Liver (tissue), 9 donors: ENCODE data around the gene PHF20. TPM values are rescaled to one million over a fixed set of nuclear protein-coding genes. Genes with fewer than 3 reads are reported as not detected.

ENCODE experiments used
- DNase-seq: peaks from one replicate; pipeline ENCODE4 v3.0.0-alpha.2; 2017; ENCODE audit warnings: low spot score
- H3K27ac ChIP-seq, 2 donors: one replicate each; pipeline ENCODE4 v1.7.0; 2013; ENCODE audit warnings: inconsistent platforms in 2 of 2, low read length in 2 of 2, control low read depth in 1 of 2, low read depth in 1 of 2, mild to moderate bottlenecking in 1 of 2
- H3K27me3 ChIP-seq, 4 donors: one replicate each; pipeline versions ENCODE4 v1.6.1 to v1.7.0; 2013; ENCODE audit warnings: low read length in 3 of 4, inconsistent platforms in 1 of 4, mild to moderate bottlenecking in 1 of 4, moderate library complexity in 1 of 4; ENCODE audit not compliant: control insufficient read depth in 4 of 4, insufficient read depth in 4 of 4
- H3K36me3 ChIP-seq, 4 donors: one replicate each; pipeline versions ENCODE4 v1.6.1 to v1.7.0; 2013; ENCODE audit warnings: low read length in 3 of 4, mild to moderate bottlenecking in 3 of 4, low read depth in 1 of 4, moderate library complexity in 1 of 4; ENCODE audit not compliant: control insufficient read depth in 4 of 4, insufficient read depth in 3 of 4
- H3K4me1 ChIP-seq, 4 donors: one replicate each; pipeline versions ENCODE4 v1.6.1 to v1.7.0; 2013; ENCODE audit warnings: low read length in 3 of 4, mild to moderate bottlenecking in 3 of 4, moderate library complexity in 1 of 4; ENCODE audit not compliant: control insufficient read depth in 4 of 4, insufficient read depth in 4 of 4
- H3K4me3 ChIP-seq, 3 donors: one replicate each; pipeline versions ENCODE4 v1.6.1 to v1.7.0; 2013; ENCODE audit warnings: low read length in 3 of 3, control low read depth in 1 of 3, low read depth in 1 of 3, mild to moderate bottlenecking in 1 of 3
- H3K9ac ChIP-seq, 2 donors: one replicate each; pipeline ENCODE4 v1.7.0; 2013; ENCODE audit warnings: low read length in 2 of 2, mild to moderate bottlenecking in 2 of 2, moderate library complexity in 2 of 2, control low read depth in 1 of 2, low read depth in 1 of 2
- H3K9me3 ChIP-seq, 4 donors: one replicate each; pipeline versions ENCODE4 v1.6.1 to v1.7.0; 2013; ENCODE audit warnings: low read length in 3 of 4; ENCODE audit not compliant: control insufficient read depth in 4 of 4
- CTCF ChIP-seq: fragments of 150-350 bp; IDR thresholded peaks from 2 replicates; pipeline ENCODE4 v1.5.1; 2017; ENCODE audit warnings: improper control_type of control experiment, low read depth, low read length; ENCODE audit not compliant: missing input control
- EGR1 ChIP-seq, 2 donors: IDR thresholded peaks; 2 replicates each; pipeline ENCODE4 v1.6.1; 2016 to 2018; ENCODE audit warnings: antibody characterized with exemption in 2 of 2, low read depth in 2 of 2
- FOXA1 ChIP-seq: IDR thresholded peaks from 2 replicates; pipeline ENCODE4 v1.6.1; 2016; ENCODE audit warnings: antibody characterized with exemption
- FOXA2 ChIP-seq: IDR thresholded peaks from 2 replicates; pipeline ENCODE4 v1.6.1; 2016; ENCODE audit warnings: antibody characterized with exemption
- HNF4A ChIP-seq, 2 donors: conservative IDR thresholded peaks; 2 replicates each; pipeline ENCODE4 v1.6.1; 2016; ENCODE audit warnings: antibody characterized with exemption in 2 of 2, mild to moderate bottlenecking in 2 of 2
- HNF4G ChIP-seq: IDR thresholded peaks from 2 replicates; pipeline ENCODE4 v1.6.1; 2016; ENCODE audit warnings: antibody characterized with exemption
- JUND ChIP-seq, 2 donors: IDR thresholded peaks; 2 replicates each; pipeline ENCODE4 v1.6.1; 2016; ENCODE audit warnings: antibody characterized with exemption in 2 of 2
- MAX ChIP-seq: IDR thresholded peaks from 2 replicates; pipeline ENCODE4 v1.6.1; 2016; ENCODE audit warnings: antibody characterized with exemption
- NR2F2 ChIP-seq: IDR thresholded peaks from 2 replicates; pipeline ENCODE4 v1.6.1; 2016; ENCODE audit warnings: antibody characterized with exemption
- RXRA ChIP-seq, 2 donors: IDR thresholded peaks; 2 replicates each; pipeline ENCODE4 v1.6.1; 2017 to 2018; ENCODE audit warnings: antibody characterized with exemption in 2 of 2, mild to moderate bottlenecking in 1 of 2
- SP1 ChIP-seq: IDR thresholded peaks from 2 replicates; pipeline ENCODE4 v1.6.1; 2018; ENCODE audit warnings: antibody characterized with exemption, mild to moderate bottlenecking
- TAF1 ChIP-seq: conservative IDR thresholded peaks from 2 replicates; pipeline ENCODE4 v1.6.1; 2016; ENCODE audit warnings: antibody characterized with exemption, mild to moderate bottlenecking
- YY1 ChIP-seq: IDR thresholded peaks from 2 replicates; pipeline ENCODE4 v1.6.1; 2016; ENCODE audit warnings: antibody characterized with exemption, mild to moderate bottlenecking
- ZBTB33 ChIP-seq: IDR thresholded peaks from 2 replicates; pipeline ENCODE4 v1.6.1; 2016; ENCODE audit warnings: antibody characterized with exemption
- WGBS: extraction: QIAGEN DNeasy Blood & Tissue Kit; methylation state at CpG from one replicate; pipeline ENCODE4 v1.1.7; 2013; 5-methylcytosine and 5-hydroxymethylcytosine counted together
- polyA plus RNA-seq, 2 donors: library from polyadenylated mRNA; stranded (reverse) in 1 of 2; unstranded in 1 of 2; fragments of 200-250 nt in 1 of 2; fragments of >200 nt in 1 of 2; fragmentation: Nextera tagmentation in 1 of 2; extraction: Ambion mirVana in 1 of 2; gene quantifications; one replicate each; pipeline versions ENCODE4 v1.2.1 to v1.2.3, GENCODE V29; 2013 to 2015
- total RNA-seq, 2 donors: library from RNA; depleted of rRNA; stranded (reverse); fragments of >200 nt; gene quantifications; one replicate each; pipeline ENCODE4 v1.2.3, GENCODE V29; 2014
- TF ChIP-seq, protein P1 (sequence below): IDR thresholded peaks from 2 replicates; pipeline ENCODE4 v1.6.1; 2016; ENCODE audit warnings: antibody characterized with exemption
- TF ChIP-seq, protein P2 (sequence below): IDR thresholded peaks from 2 replicates; pipeline ENCODE4 v1.6.1; 2016; ENCODE audit warnings: antibody characterized with exemption, mild to moderate bottlenecking
- donor health status: healthy.
- donor health status: healthy.
- donor health status: healthy.
- donor health status: healthy.
- donor health status: healthy.

The PHF20 gene
- total and polyA plus RNA-seq, 4 donors: 5.1 to 11.7 (median 10.3) TPM

- DNase-seq: no peak
- H3K36me3 ChIP-seq: peaks cover 42 to 92% (median 88%) of the 10 kb centered on the region in 4 donors
- 85% methylated on average over 13 of the region's 13 CpGs for WGBS
- H3K4me1 ChIP-seq: no peaks in the 10 kb centered on the region
- H3K27ac ChIP-seq: no peak overlapping the region
- no peak overlapping the region for H3K4me3 ChIP-seq
- H3K9me3 ChIP-seq: no peaks in the 10 kb centered on the region
- H3K9ac ChIP-seq: no peak overlapping the region
- TF ChIP-seq EGR1 (IDR thresholded peaks at IDR 0.05; ENCODE audit: low read depth in 2 of 2) (no peak), FOXA1 (no peak), NR2F2 (no peak), MAX (no peak), TAF1 (no peak), CTCF (no peak), SP1 (no peak), HNF4A (conservative IDR thresholded peaks at IDR 0.05) (no peak), JUND (IDR thresholded peaks at IDR 0.05) (no peak), ZBTB33 (no peak), FOXA2 (no peak), YY1 (no peak)
- TF ChIP-seq, protein P1, sequence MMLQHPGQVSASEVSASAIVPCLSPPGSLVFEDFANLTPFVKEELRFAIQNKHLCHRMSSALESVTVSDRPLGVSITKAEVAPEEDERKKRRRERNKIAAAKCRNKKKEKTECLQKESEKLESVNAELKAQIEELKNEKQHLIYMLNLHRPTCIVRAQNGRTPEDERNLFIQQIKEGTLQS: no peak
- no peaks in the 10 kb centered on the region for H3K27me3 ChIP-seq
Measured at GRCh38 chr20:35724321-35725230, 47.2 kb upstream of the PHF20 start.

DNA sequence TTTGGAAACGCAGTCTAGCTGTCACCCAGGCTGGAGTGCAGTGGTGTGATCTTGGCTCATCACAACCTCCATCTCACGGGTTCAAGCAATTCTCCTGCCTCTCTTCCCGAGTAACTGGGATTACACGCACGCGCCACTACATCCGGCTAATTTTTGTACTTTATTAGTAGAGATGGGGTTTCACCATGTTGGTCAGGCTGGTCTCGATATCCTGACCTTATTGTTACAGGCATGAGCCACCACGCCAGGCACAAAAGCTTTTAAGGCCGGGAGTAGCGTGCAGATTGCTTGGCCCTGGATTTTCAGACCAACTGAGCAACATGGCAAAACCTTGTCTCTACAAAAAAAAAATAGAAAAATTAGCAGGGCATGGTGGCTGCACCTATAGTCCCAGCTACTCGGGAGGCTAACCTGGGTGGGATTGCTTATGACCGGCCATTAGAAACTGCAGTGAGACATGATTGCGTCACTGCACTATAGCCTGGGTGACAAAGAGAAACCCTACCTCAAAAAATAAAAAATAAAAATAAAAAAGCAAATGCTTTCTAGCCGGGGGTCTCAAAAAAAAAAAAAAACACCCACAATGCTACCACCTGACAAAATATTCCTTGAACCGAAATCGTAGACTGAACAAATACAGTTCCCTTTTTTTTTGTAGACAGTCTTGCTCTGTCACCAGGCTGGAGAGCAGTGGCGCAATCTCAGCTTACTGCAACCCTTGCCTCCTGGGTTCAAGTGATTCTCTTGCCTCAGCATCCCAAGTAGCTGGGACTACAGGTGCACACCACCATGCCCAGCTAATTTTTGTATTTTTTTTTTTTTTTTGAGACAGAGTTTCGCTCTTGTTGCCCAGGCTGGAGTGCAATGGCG is 44.7 kb upstream of the PHF20 start:
- Histone ChIP-seq H3K9me3 (no peaks in the 10 kb centered on the region), H3K27ac (no peak overlapping the region), H3K27me3 (no peaks in the 10 kb centered on the region), H3K4me1 (peaks cover 0 to 11% (median 4%) of the 10 kb centered on the region in 4 donors), H3K9ac (no peak overlapping the region), H3K36me3 (peaks cover 35 to 90% (median 87%) of the 10 kb centered on the region in 4 donors), H3K4me3 (no peak overlapping the region)
- WGBS: 94% methylated on average over 20 of the region's 20 CpGs
- DNase-seq: no peak
- no peak for TF ChIP-seq RXRA (IDR thresholded peaks at IDR 0.05)
- TF ChIP-seq ZBTB33: no peak
- TF ChIP-seq HNF4G: no peak
- no peak for TF ChIP-seq YY1
- no peak for TF ChIP-seq EGR1 (IDR thresholded peaks at IDR 0.05; ENCODE audit: low read depth in 2 of 2)
- TF ChIP-seq, protein P2, sequence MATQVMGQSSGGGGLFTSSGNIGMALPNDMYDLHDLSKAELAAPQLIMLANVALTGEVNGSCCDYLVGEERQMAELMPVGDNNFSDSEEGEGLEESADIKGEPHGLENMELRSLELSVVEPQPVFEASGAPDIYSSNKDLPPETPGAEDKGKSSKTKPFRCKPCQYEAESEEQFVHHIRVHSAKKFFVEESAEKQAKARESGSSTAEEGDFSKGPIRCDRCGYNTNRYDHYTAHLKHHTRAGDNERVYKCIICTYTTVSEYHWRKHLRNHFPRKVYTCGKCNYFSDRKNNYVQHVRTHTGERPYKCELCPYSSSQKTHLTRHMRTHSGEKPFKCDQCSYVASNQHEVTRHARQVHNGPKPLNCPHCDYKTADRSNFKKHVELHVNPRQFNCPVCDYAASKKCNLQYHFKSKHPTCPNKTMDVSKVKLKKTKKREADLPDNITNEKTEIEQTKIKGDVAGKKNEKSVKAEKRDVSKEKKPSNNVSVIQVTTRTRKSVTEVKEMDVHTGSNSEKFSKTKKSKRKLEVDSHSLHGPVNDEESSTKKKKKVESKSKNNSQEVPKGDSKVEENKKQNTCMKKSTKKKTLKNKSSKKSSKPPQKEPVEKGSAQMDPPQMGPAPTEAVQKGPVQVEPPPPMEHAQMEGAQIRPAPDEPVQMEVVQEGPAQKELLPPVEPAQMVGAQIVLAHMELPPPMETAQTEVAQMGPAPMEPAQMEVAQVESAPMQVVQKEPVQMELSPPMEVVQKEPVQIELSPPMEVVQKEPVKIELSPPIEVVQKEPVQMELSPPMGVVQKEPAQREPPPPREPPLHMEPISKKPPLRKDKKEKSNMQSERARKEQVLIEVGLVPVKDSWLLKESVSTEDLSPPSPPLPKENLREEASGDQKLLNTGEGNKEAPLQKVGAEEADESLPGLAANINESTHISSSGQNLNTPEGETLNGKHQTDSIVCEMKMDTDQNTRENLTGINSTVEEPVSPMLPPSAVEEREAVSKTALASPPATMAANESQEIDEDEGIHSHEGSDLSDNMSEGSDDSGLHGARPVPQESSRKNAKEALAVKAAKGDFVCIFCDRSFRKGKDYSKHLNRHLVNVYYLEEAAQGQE: no peak
- TF ChIP-seq, protein P1: no peak
- no peak for TF ChIP-seq CTCF
